ENCODE measurements around the gene WWP2.

The WWP2 gene

GRCh38 chr16:69885722-69886121 lies 123.6 kb downstream of the WWP2 start:
- TF ChIP-seq EZH2phosphoT487 (IDR thresholded peaks at IDR 0.05; ENCODE audit: borderline replicate concordance), result no peak
- TF ChIP-seq CTCF (conservative IDR thresholded peaks at IDR 0.05; ENCODE audit: low read length), result no peak
- no peaks in the 10 kb centered on the region for H3K4me1 ChIP-seq (ENCODE audit: insufficient read depth, low read length, poor library complexity, severe bottlenecking)
- H3K79me2 ChIP-seq (ENCODE audit: insufficient read depth, low read length), result no peaks in the 10 kb centered on the region
- H3K27me3 ChIP-seq (ENCODE audit: insufficient read depth, low read length, poor library complexity, severe bottlenecking), result no peaks in the 10 kb centered on the region
- no peak overlapping the region for H3K9ac ChIP-seq (ENCODE audit: low read depth, low read length, poor library complexity, severe bottlenecking)
- H4K20me1 ChIP-seq (ENCODE audit: insufficient read depth, low read length, poor library complexity, severe bottlenecking), result no peaks in the 10 kb centered on the region
- no peak overlapping the region for H3K4me2 ChIP-seq (ENCODE audit: low read depth, low read length, poor library complexity, severe bottlenecking)
- no peaks in the 10 kb centered on the region for H3F3A ChIP-seq (ENCODE audit: low read depth)
- no peaks in the 10 kb centered on the region for H3K9me3 ChIP-seq (ENCODE audit: insufficient read depth, low read depth, low read length)
- peaks cover 24% of the 10 kb centered on the region; the same call in 1 of the 2 replicates for H3K36me3 ChIP-seq (ENCODE audit: insufficient read depth, low read length)
- H2AFZ ChIP-seq (ENCODE audit: low read length), result no peak overlapping the region
- no peak overlapping the region for H3K4me3 ChIP-seq (ENCODE audit: low read length, poor library complexity, severe bottlenecking)
- H3K9me2 ChIP-seq (replicated peaks; ENCODE audit: low read depth, low read length), result no peaks in the 10 kb centered on the region

DNA sequence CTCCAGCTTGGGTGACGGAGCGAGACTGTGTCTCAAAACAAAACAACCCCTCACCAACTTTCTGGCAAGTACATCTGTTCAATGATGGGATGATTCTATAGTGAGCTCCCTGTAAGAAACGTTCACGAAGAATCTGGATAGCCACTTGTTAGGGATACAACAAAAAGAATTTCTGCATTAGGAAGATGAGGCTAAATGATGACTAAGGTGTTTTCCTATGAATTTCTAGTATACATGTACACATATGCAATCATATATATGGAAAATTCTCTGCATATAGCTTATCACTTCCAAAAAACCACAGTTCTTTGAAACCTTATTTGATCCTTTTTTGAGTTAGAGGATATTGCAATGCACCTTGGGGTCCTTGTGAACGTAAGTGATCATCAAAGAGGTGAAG lies 124.6 kb downstream of the WWP2 start:
- peaks cover 24% of the 10 kb centered on the region; the same call in 1 of the 2 replicates for H3K36me3 ChIP-seq (ENCODE audit: insufficient read depth, low read length)
- no peaks in the 10 kb centered on the region for H4K20me1 ChIP-seq (ENCODE audit: insufficient read depth, low read length, poor library complexity, severe bottlenecking)
- no peaks in the 10 kb centered on the region for H3K27me3 ChIP-seq (ENCODE audit: insufficient read depth, low read length, poor library complexity, severe bottlenecking)
- H2AFZ ChIP-seq (ENCODE audit: low read length), result no peak overlapping the region
- no peaks in the 10 kb centered on the region for H3K4me1 ChIP-seq (ENCODE audit: insufficient read depth, low read length, poor library complexity, severe bottlenecking)
- no peaks in the 10 kb centered on the region for H3F3A ChIP-seq (ENCODE audit: low read depth)
- H3K4me3 ChIP-seq (ENCODE audit: low read length, poor library complexity, severe bottlenecking), result no peak overlapping the region
- H3K9ac ChIP-seq (ENCODE audit: low read depth, low read length, poor library complexity, severe bottlenecking), result no peak overlapping the region
- TF ChIP-seq EZH2phosphoT487 (IDR thresholded peaks at IDR 0.05; ENCODE audit: borderline replicate concordance) (no peak), CTCF (conservative IDR thresholded peaks at IDR 0.05; ENCODE audit: low read length) (no peak)
- H3K79me2 ChIP-seq (ENCODE audit: insufficient read depth, low read length), result no peaks in the 10 kb centered on the region
- no peaks in the 10 kb centered on the region for H3K9me2 ChIP-seq (replicated peaks; ENCODE audit: low read depth, low read length)
- no peaks in the 10 kb centered on the region for H3K9me3 ChIP-seq (ENCODE audit: insufficient read depth, low read depth, low read length)
- no peak overlapping the region for H3K4me2 ChIP-seq (ENCODE audit: low read depth, low read length, poor library complexity, severe bottlenecking)

DNA sequence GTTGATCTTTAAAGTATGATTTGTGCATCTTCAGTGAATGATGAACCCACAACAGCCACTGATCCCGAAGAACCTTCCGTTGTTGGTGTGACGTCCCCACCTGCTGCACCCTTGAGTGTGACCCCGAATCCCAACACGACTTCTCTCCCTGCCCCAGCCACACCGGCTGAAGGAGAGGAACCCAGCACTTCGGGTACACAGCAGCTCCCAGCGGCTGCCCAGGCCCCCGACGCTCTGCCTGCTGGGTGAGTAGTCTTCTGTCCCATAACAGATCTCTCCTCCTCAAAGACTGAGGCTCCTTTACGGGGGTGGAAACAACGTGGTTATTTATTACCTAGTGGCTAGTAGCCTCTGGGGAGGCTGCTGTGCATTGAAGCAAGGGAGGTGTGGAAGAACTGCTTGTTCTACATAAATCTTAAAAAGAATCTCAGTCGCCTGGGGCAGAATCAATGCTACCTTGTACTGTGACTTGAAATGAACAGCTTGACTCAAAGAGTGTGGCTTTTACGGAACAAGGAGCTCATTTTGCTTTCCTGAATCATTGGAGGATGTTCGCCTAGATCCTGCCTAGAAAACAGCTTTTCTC lies 126.0 kb downstream of the WWP2 start:
- Histone ChIP-seq H3K36me3 (ENCODE audit: insufficient read depth, low read length) (peaks cover 24% of the 10 kb centered on the region; the same call in 1 of the 2 replicates), H3K79me2 (ENCODE audit: insufficient read depth, low read length) (no peaks in the 10 kb centered on the region), H3K4me2 (ENCODE audit: low read depth, low read length, poor library complexity, severe bottlenecking) (no peak overlapping the region), H4K20me1 (ENCODE audit: insufficient read depth, low read length, poor library complexity, severe bottlenecking) (no peaks in the 10 kb centered on the region), H3F3A (ENCODE audit: low read depth) (no peaks in the 10 kb centered on the region), H3K4me1 (ENCODE audit: insufficient read depth, low read length, poor library complexity, severe bottlenecking) (no peaks in the 10 kb centered on the region), H3K4me3 (ENCODE audit: low read length, poor library complexity, severe bottlenecking) (no peak overlapping the region), H3K9me3 (ENCODE audit: insufficient read depth, low read depth, low read length) (no peaks in the 10 kb centered on the region), H3K27me3 (ENCODE audit: insufficient read depth, low read length, poor library complexity, severe bottlenecking) (no peaks in the 10 kb centered on the region), H3K9ac (ENCODE audit: low read depth, low read length, poor library complexity, severe bottlenecking) (no peak overlapping the region), H3K9me2 (replicated peaks; ENCODE audit: low read depth, low read length) (no peaks in the 10 kb centered on the region), H2AFZ (ENCODE audit: low read length) (no peak overlapping the region)
- TF ChIP-seq EZH2phosphoT487 (IDR thresholded peaks at IDR 0.05; ENCODE audit: borderline replicate concordance), result no peak
- TF ChIP-seq CTCF (conservative IDR thresholded peaks at IDR 0.05; ENCODE audit: low read length), result no peak
